NCI-H2227 (cell line): Measurements from ENCODE around the gene CAPN12.

Experiments used
- DNase-seq: peaks from one replicate; lab custom pipeline; 2025; ENCODE audit not compliant: unreplicated experiment; lab: John Stamatoyannopoulos, UW

Gene CAPN12

DNA sequence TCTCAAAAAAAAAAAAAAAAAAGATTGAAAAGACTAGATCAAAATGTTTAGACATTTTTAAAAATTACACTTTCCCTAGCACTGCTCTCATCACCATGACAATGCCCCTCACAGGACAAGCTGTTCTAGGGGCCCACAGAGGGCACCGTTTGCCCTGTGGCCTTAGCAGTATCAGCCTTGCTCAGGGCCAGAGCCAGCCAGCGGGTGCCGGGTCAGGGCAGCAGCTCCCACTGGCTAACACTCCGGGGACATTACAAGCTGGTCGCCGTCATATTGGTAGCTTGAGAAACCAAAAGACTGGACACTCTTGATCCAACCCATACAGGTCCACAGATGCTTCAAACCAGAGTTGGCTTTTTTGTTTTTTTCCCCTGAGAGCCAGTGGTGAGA lies 18.0 kb downstream of the CAPN12 start:
- DNase-seq = no peak

DNA sequence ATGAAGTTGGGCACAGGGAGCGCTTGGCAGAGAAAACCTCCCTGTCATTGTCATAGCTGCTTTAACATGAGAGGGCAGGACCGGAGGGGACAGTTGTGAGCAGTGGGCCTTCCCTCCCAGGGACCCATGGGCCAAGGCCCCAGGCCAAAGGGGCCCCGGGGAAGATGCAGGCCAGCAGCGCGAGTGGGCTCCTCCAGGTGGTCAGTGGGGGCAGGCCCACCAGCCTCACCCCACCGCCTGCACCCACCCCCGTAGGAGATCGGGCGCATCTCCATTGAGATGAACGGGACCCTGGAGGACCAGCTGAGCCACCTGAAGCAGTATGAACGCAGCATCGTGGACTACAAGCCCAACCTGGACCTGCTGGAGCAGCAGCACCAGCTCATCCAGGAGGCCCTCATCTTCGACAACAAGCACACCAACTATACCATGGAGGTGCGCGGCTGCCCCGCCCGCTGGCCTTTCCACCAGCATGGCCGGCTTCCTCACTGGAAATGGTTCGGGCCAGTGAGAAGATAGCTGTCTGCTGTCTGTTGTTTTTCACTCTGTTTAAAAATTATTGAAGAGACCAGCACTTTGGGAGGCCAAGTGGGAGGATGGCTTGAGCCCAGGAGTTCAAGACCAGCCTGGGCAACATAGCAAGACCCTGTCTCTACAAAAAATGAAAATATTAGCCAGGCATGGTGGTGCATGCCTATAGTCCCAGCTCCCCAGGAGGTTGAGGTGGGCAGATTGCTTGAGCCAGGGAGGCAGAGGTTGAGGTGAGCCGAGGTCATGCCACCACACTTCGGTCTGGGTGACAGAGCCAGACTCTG lies 18.6 kb downstream of the CAPN12 start:
- DNase-seq = no peak

DNA sequence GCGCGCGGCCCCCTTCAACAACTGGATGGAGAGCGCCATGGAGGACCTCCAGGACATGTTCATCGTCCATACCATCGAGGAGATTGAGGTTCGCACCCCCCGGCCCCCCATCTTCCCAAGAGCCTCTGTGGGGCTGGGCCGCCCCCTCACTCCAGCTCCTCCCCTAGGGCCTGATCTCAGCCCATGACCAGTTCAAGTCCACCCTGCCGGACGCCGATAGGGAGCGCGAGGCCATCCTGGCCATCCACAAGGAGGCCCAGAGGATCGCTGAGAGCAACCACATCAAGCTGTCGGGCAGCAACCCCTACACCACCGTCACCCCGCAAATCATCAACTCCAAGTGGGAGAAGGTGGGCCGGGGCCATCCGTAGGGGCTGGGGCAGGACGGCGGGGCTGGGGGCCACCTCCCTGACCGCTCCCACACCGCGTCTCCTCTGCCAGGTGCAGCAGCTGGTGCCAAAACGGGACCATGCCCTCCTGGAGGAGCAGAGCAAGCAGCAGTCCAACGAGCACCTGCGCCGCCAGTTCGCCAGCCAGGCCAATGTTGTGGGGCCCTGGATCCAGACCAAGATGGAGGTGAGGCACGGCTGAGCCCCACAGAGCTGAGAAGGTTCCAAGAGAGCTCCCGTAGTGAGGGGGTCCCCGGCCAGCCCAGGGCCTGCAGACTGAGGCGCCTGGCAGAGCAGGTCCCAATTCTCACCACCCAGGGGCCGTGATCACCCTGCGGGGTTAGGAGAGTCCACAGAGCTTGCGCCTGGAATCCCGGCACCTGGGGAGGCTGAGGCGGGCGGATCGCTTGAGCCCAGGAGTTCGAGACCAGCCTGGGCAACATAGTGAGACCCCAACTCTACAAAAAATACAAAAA lies 20.1 kb downstream of the CAPN12 start:
- DNase-seq = no peak

DNA sequence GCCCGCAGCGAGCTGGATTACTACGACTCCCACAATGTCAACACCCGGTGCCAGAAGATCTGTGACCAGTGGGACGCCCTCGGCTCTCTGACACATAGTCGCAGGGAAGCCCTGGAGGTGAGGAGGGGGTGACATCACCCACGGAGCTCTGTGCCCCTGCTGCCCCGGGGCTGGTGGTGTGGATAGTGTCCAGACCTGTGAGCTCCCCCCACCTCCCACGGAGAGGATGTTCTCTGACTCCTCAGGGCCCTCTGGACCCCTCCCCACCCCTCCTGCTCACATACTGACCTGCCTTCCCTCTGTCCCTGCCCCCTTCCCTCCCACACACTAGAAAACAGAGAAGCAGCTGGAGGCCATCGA lies 20.7 kb downstream of the CAPN12 start:
- DNase-seq = no peak

DNA sequence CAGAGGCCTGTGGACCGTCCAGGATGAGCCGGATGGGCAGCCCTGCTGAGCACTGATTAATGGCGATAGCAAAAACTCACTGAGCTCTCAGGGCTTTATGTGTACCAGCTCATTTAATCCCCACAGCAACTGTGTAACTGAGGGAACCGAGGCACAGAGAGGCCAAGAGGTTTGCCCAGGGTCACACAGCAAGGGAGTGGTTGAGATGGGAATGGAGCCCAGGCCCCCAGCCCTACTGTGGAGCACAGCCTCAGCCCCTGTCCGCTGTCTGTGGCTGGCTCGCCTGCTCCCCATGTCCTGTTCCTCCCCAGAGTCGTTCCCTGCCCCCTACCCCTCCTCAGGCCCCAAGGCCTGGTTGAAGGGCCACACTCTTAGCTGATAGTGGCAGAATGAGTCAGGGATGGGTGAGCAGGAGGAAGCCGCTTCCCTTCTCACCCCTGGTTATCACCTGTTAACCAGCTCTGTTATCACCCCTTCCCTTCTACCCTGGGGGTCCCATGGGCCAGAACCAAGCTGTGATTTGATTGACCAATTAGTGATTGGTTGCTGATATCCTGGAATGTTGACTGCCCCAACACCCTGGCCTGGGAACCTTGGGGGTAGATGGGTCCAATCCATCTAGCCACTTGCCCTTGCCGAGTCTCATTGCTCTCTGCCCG lies 21.2 kb downstream of the CAPN12 start:
- no peak for DNase-seq

- peak; percentile 85 for DNase-seq
Measured at GRCh38 chr19:38721979-38722773, 22.1 kb downstream of the CAPN12 start.

GRCh38 chr19:38721496-38721895 lies 22.8 kb downstream of the CAPN12 start:
- DNase-seq = no peak

DNA sequence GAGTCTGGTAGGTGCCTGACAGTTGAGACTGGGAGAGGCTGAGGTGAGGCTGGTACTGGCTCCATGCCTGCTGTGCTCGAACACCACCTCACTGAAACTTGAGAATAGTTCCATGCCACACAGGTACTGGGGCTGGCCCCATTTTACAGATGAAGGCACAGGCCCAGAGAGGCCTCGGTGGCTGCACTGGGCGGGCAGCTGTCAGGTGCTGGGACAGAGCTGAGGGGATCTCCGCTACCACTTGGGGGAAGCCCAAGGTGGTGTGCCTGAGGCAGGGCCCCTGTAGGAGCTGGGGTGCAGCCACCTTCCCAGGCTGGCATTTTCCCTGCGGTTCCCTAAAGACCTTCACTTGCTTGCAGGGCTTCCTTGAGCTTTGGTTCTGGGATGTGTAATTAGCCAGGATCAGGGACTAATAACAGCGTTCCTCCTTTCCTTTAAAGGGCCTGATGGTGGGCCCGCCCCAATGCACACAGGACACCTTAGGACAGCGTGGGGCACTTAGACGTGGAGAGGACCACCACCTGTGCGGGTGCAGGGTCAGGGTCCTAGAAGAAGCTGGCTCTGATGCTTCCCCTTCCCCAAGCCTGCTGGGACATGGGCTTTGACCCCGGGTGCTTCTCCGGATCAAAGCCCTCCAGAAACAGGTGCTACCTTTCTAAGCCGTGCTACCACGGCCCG lies 23.6 kb downstream of the CAPN12 start:
- DNase-seq = no peak

- DNase-seq = no peak
Measured at GRCh38 chr19:38719761-38720558, 24.3 kb downstream of the CAPN12 start.

- peak; percentile 62 for DNase-seq
Measured at GRCh38 chr19:38718747-38719543, 25.3 kb downstream of the CAPN12 start.

GRCh38 chr19:38717855-38718254 lies 26.4 kb downstream of the CAPN12 start:
- DNase-seq = no peak

- DNase-seq = no peak
Measured at GRCh38 chr19:38717051-38717450, 27.2 kb downstream of the CAPN12 start.

DNA sequence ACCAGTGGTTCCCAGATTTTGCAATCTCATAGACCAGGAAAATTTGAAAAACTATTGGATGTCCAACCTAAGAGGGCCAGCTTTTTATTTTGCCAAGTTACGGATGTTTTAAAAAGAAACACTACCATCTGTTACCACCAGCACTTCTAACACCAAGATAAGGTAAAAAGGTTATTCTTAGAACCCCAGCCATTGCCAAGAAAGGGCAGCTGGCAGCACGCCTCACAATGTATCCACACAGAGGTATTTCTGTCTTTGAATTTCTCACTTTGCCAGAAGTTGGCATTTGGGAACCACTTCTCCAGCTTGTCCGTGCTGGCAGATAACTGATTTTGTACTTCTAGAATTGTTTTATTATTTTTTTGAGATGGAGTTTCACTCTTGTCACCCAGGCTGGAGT lies 28.7 kb downstream of the CAPN12 start:
- no peak for DNase-seq

DNA sequence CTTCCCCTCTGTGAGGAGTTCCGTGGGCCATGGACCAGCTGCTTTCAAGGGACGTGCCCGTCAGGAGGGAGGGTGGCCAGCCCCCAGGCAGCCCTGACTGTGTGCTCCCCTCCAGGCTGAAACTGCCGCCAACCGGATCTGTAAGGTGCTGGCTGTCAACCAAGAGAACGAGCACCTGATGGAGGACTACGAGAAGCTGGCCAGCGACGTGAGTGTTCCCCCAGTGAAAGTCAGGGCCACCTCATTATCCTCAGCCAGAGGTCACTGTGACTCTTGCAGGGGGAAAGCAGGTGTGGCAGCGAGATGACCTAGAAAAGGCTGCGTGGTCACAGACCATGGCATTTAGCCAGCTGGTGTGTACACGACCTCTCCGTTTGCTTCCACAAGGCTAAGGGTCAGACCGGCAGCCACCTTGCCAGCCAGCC lies 29.9 kb downstream of the CAPN12 start:
- no peak for DNase-seq

DNA sequence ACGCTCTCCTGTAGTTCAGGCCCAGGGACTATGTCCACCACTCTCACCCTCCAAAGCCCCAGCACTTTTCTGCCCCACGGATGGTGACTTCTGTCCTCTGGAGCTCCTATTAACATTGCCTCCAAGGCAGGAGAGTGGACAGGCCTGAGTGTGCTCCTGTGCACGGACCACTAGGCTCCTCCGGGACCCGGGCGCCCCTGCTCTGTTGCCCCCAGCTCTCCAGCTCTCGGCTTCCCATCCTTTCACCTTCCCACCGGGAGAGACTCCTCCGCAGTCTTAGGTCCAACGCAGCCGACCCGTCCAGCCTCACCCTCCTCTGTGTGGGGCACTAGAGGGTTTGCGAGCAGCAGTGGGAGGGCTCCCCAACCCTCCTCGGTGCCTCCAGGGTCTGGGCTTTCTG lies 30.4 kb downstream of the CAPN12 start:
- DNase-seq = no peak

GRCh38 chr19:38713227-38713649 lies 31.0 kb downstream of the CAPN12 start:
- DNase-seq = no peak

DNA sequence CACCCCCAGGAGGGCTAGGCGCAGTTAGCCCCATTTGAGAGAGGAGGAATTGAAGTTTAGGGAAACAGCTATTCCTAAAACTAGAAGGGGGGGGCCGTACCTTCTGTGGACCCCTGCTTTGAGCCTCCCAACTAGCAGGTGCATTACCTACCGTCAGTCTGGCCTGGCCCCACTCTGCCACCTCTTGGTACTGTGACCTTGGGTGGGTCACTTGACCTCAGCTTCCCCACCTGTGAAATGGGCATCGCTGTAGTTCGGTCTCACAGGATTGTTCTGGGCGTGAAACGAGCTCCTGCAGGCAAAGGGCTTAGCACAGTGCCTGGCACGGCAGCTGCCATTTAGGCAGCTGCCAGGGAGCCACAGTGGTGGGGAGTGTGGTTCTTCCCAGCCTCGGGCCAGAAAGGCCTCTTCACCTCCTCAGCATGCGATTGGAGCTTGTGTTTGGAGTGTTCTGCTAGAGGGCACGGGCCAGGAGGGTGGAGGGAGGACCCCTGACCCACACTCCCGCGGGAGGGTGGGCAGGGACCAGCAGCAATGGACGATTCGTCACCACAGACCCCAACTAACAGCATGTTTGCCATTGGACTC lies 32.0 kb downstream of the CAPN12 start:
- no peak for DNase-seq

DNA sequence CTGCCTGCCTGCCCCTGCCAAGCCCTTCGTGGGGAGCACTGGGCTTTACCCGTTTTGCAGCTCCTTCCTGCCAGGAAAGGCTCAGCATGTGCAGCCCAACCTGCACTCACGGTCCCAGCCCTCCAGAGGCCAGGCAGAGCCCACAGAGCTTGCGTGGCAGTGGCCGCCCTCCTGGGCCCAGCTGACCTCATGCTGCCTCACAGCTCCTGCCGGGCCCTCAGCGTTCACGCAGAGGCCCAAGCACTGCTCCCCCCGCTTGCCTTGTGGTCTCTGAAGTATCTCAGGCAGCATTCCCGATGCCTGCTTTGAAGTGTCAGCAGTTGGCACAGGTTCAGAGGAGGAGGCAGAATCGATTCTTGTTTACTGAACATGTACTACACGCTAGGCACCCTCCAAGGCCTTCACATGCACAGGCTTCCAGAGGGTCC lies 32.5 kb downstream of the CAPN12 start:
- no peak for DNase-seq
